Natural killer cell treated with Interleukin-12 subunit alpha and Interleukin-12 subunit beta and Interleukin-15 and Interleukin-18, amount 100 ng/mL, for 72 hours (primary cell): ENCODE results near the gene CACNA1B. TPM values are rescaled to one million over a fixed set of nuclear protein-coding genes. Genes with fewer than 3 reads are reported as not detected.

Experiments used
- ATAC-seq, 2 donors: fragments of 150-1000 bp; cut with Tn5 transposase in 1 of 2; sonication (Bioruptor Pico), chemical (Tn5 transposase) in 1 of 2; 2 replicates each; pipeline ENCODE4 v1.10.0; 2021
- DNase-seq: peaks from one replicate; pipeline ENCODE4 v3.0.0; 2022; ENCODE audit warnings: low spot score
- H3K27ac Mint-ChIP-seq, 2 donors: 1 replicate in 1 of 2; 2 replicates in 1 of 2; pipeline ENCODE4 v1.8.0; 2022; ENCODE audit warnings: mixed read lengths in 2 of 2, mild to moderate bottlenecking in 1 of 2, moderate library complexity in 1 of 2
- H3K27me3 Mint-ChIP-seq, 2 donors: 1 replicate in 1 of 2; 2 replicates in 1 of 2; pipeline ENCODE4 v1.8.0; 2022; ENCODE audit warnings: mixed read lengths in 2 of 2
- H3K36me3 Mint-ChIP-seq: one replicate; pipeline ENCODE4 v1.8.0; 2022; ENCODE audit warnings: mixed read lengths
- H3K4me1 Mint-ChIP-seq, 2 donors: 1 replicate in 1 of 2; 2 replicates in 1 of 2; pipeline ENCODE4 v1.8.0; 2022; ENCODE audit warnings: low read depth in 2 of 2, mixed read lengths in 2 of 2, mild to moderate bottlenecking in 1 of 2
- H3K4me3 Mint-ChIP-seq: one replicate; pipeline ENCODE4 v1.8.0; 2022; ENCODE audit warnings: mixed read lengths
- H3K9me3 Mint-ChIP-seq: 2 replicates; pipeline ENCODE4 v1.8.0; 2022; ENCODE audit warnings: mixed read lengths
- total RNA-seq, 2 donors: library from RNA; stranded (reverse); gene quantifications; one replicate each; pipeline ENCODE4 v1.2.3, GENCODE V29; 2022

CACNA1B gene
- total RNA-seq, 2 donors from 2014 or later: 0.11 to 0.90 TPM

DNA sequence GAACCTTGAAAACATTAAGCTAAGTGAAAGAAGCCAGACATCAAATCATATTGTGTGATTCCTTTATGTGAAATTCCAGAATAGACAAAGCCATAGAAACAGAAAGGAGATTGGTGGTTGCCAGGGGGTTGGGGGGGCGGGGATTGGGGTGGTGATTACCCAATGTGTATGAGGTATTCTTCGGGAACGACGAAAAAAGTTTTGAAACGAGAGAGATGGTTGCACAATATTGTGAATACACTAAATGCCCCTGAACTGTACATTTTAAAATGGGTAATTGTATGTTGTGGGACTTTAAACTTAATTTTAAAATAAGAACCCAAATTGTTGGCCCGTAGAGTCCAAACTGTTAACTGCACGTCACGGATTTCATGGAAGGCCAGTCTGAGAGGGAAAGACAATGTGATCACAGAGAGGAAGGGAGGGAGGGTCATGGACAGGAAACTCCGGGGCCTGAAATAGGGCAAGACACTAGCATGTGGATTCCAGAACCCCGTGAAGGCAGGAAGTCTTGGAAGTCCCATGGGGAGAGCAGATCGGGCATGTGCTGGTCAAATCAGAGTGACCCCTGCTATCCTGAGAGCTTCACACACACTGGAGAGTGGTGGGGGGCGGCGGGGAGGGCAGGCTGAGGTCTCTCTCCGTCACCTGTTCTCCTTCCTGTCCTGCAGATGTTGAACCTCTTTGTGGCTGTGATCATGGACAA, 218.4 kb downstream of the CACNA1B start:
- Mint-ChIP-seq H3K27me3 (peaks cover 2 to 20% of the 10 kb centered on the region in 2 donors), H3K36me3 (no peaks in the 10 kb centered on the region), H3K4me1 (no peaks in the 10 kb centered on the region), H3K27ac (no peak overlapping the region), H3K9me3 (no peaks in the 10 kb centered on the region), H3K4me3 (no peak overlapping the region)
- ATAC-seq (peak in 1 of 2 donors; percentile 4), DNase-seq (no peak)

DNA sequence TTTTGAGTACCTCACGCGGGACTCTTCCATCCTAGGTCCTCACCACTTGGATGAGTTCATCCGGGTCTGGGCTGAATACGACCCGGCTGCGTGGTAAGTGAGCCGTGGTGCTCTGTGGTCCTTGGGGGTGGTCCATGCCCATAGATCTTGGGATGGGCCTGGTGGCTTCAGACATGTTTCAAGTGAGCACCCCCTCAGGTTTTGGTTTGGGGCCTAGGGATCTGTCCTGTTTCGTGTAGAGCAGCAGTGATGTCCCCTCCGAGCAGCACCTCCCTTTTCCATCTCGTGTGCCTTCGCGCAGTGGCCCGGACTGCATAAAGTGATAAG, 218.9 kb downstream of the CACNA1B start:
- Mint-ChIP-seq H3K4me1 (no peaks in the 10 kb centered on the region), H3K27ac (no peak overlapping the region), H3K27me3 (peaks cover 0 to 15% of the 10 kb centered on the region in 2 donors), H3K36me3 (no peaks in the 10 kb centered on the region), H3K9me3 (no peaks in the 10 kb centered on the region), H3K4me3 (no peak overlapping the region)
- ATAC-seq (no peak), DNase-seq (peak; percentile 38)

DNA sequence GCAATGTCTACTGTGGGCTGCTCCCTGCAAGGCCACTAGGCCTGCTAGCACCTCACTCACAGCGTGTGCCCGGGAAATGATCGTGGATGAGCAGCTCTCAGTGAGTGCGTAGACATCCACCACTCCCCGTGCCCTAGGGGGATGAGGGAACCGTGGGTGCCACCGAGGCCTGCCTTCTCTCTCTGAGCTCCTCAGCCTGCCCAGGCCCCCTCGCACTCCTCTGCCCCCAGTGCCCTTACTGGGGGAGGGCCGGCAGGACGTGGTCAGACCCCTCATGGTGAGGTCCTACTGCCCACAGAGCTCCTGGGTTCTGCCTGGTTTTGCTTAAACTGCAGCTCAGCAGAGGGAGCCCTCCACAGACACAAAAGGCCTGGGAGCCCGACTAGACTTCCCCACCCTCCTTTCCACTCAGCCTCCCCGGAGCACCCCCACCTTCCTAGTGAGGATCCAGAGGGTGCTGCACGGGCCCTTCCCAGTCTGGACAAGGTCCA, 220.0 kb downstream of the CACNA1B start:
- ATAC-seq (peak in 1 of 2 donors; percentile 30), DNase-seq (peak; percentile 41)
- Mint-ChIP-seq H3K4me3 (no peak overlapping the region), H3K36me3 (no peaks in the 10 kb centered on the region), H3K9me3 (no peaks in the 10 kb centered on the region), H3K27me3 (peaks cover 0 to 7% of the 10 kb centered on the region in 2 donors), H3K4me1 (no peaks in the 10 kb centered on the region), H3K27ac (no peak overlapping the region)

DNA sequence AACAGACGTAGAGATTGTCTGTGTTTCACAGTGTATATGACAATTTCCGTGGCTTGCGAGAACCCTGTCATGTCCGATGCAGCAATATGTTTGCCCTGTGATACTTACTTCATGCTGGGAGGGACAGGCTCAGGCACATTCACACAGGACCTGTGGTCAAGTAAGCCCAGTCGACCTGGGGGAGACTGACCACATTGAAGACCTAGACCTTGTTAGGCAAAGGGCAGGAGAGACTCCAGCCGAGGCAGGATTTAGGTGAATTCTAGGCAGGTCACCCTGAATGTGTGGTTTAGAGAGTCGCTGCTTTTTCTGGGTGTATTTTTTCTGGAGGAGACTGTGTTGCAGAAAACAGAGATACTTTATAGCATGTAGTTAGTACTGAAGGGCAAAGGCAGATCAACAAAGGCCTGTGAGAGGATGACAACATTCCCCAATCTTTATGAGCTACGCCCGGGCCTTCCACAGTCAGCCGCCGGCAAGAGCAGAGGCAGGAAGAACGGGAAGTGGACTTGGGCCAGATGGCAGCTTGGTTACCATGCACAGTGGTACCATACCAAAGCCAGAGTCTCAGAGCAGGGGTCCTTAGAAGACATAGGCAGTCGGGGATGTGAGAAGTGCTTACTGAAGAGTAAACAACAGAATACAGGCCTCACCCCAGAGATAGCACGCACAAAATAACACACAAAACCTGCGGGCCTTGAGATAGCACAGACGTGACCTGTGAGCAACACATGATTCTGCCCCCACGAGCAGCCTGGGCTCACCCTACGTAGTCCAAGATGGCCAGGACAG, 220.7 kb downstream of the CACNA1B start:
- Mint-ChIP-seq H3K4me3 (no peak overlapping the region), H3K36me3 (no peaks in the 10 kb centered on the region)

DNA sequence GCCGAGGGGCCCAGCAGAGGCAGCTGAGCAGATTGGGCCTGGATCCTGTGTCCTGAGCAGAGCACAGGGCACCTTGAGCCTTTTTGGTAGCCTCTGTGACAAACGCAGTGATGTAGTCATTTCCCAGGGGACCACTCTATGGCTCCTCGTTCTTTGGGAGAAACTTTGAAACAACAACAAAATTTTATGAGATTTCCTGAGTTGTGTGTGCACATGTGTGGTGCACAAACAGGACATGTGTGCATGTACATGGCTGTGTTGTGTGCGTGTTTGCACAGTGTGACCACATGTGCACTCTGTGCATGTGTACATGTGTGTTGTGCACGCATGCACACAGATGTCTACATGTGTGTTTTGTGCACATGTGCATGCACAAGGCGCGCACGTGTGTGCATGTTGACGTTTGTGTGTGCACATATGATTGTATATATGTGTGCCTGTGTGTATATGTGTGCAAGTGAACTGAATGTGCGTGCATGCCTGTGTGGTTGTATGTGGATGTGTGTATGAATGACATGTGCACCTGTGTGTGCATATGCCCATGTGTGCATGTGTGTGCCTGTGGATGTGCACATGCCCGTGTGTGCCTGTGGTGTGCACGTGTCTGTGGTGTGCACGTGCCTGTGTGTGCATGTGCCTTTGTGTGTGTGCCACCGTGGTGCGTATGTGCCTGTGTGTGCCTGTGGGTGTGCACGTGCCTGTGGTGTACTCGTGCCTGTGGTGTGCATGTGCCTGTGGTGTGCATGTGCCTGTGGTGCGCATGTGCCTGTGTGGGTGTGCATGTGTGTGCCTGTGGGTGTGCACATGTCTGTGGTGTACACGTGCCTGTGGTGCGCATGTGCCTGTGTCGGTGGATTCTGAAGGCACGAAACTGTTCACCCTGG, 221.6 kb downstream of the CACNA1B start:
- H3K27ac Mint-ChIP-seq: no peak overlapping the region
- H3K9me3 Mint-ChIP-seq: no peaks in the 10 kb centered on the region
- no peaks in the 10 kb centered on the region for H3K4me1 Mint-ChIP-seq
- H3K27me3 Mint-ChIP-seq: peaks cover 0 to 2% of the 10 kb centered on the region in 2 donors
- no peaks in the 10 kb centered on the region for H3K36me3 Mint-ChIP-seq
- peak; percentile 37 for DNase-seq
- peak in 1 of 2 donors; percentile 29 for ATAC-seq
- no peak overlapping the region for H3K4me3 Mint-ChIP-seq

More for the DNA sequence above, 220.7 kb downstream of the CACNA1B start:
- Mint-ChIP-seq H3K27ac (no peak overlapping the region), H3K27me3 (peaks cover 0 to 7% of the 10 kb centered on the region in 2 donors), H3K4me1 (no peaks in the 10 kb centered on the region), H3K9me3 (no peaks in the 10 kb centered on the region)
- DNase-seq: peak; percentile 35
- ATAC-seq: no peak

DNA sequence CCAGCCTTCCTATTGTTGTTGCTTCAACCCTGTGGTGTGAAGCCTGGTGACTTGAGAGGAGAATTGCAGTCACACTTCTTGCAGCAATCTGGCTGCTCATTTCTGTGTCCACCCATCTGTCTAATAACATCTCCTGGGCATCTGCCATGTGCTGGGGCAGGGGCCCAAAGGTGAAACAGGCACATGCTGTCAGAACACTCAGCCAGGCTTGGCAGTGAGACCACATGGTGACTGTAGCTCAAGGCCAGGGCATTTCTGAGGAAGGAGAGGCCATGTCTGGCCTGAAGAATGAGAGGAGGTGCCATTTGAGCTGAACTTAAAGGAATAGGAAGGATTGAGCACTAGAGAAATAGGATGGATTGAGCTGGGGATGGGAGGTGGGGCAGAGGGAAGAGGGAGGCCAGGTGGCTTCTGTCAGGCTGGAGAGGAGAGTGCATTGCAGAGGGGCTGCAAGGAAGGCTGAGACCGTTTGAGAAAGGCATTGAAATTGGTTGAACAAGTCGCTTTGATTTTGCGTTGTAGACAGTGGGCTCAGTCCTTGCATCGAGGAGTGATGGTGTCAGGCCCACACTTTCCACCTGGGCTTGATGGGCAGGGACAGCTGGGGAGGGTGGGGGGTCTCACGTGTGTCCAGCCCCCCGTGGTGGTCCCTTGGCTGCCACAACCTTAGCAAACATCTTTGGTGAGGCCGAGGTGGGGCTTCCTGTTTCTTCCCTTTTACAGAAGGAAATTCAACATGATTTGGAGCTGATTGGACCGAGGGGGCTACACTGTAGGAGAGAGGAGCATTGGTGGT, 222.4 kb downstream of the CACNA1B start:
- Mint-ChIP-seq H3K9me3 (no peaks in the 10 kb centered on the region), H3K27me3 (no peaks in the 10 kb centered on the region), H3K4me3 (no peak overlapping the region), H3K27ac (no peak overlapping the region), H3K36me3 (no peaks in the 10 kb centered on the region), H3K4me1 (no peaks in the 10 kb centered on the region)
- DNase-seq (peak; percentile 29), ATAC-seq (no peak)

DNA sequence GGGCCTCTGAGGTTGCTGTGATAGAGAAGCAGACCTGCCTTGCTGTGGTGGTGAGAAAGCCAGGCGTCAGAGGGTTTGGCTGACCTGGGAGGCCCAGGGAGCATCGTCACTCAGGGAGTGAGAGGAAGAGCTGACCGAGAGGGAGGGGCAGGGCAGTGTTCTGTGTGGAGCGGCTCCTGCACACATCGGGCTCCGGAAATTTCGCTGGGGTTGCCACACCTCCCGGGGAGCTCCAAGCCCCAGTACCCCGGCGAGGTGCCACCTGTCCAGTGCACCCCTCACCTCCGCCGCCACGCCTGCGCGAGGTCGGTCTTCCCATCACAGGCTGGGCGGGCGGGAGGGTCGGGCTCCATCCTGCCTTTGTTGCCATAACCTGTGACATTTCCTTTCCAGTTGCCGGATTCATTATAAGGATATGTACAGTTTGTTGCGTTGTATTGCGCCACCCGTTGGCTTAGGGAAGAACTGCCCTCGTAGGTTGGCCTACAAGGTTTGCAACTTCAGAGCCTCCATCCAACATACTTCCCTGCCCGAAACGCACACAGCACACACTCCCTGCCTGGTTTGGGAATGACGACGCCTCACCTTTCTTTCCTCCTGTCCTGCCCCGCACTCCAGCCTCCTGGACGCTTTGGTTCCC, 223.2 kb downstream of the CACNA1B start:
- peak; percentile 49 for DNase-seq
- Mint-ChIP-seq H3K36me3 (no peaks in the 10 kb centered on the region), H3K9me3 (no peaks in the 10 kb centered on the region), H3K4me3 (no peak overlapping the region), H3K27me3 (no peaks in the 10 kb centered on the region), H3K27ac (no peak overlapping the region), H3K4me1 (no peaks in the 10 kb centered on the region)
- ATAC-seq: no peak

DNA sequence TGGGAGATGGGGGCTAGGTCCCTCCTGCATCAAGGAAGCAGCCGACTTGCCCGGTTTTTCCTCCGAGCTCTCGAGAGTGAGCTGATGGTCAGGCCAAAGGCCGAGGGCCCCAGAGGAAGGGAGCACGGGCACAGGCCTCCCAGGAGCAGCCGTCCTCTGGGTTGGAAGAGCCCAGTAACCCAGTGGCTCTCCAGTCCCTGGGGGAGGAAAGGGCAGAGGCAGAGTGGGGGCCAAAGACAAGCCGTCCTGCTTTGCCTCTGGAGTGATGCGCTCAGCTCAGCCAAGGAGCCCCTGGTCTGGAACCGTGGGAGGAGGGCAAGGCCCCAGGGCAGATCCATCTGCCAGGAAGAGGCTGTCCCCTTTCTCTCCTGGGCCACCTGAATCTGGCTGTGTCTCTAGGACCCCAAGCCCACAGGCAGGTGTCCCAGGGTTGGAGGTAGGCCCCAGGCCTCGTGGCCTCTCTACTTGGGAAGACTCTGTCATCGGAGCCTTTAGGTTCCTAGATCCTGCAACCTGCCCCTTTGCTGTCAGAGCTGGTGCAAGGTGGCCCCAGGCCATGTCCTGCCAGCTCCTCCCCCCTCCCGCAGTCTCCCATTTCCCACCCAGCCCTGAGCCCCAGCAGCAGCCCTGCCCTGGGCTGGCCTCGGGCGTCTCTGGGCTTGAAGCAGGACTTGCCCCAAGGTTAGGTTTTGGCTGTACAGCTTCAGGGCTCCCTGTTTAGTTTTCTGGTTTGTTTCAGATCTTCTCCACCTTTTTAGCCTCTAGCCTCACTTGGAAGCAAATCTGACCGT, 224.1 kb downstream of the CACNA1B start:
- no peaks in the 10 kb centered on the region for H3K4me1 Mint-ChIP-seq
- H3K9me3 Mint-ChIP-seq: no peaks in the 10 kb centered on the region
- no peaks in the 10 kb centered on the region for H3K36me3 Mint-ChIP-seq
- H3K27me3 Mint-ChIP-seq: peaks cover under 1 to 2% of the 10 kb centered on the region in 2 donors
- DNase-seq (peak; percentile 50), ATAC-seq (no peak)
- H3K27ac Mint-ChIP-seq: no peak overlapping the region
- no peak overlapping the region for H3K4me3 Mint-ChIP-seq

DNA sequence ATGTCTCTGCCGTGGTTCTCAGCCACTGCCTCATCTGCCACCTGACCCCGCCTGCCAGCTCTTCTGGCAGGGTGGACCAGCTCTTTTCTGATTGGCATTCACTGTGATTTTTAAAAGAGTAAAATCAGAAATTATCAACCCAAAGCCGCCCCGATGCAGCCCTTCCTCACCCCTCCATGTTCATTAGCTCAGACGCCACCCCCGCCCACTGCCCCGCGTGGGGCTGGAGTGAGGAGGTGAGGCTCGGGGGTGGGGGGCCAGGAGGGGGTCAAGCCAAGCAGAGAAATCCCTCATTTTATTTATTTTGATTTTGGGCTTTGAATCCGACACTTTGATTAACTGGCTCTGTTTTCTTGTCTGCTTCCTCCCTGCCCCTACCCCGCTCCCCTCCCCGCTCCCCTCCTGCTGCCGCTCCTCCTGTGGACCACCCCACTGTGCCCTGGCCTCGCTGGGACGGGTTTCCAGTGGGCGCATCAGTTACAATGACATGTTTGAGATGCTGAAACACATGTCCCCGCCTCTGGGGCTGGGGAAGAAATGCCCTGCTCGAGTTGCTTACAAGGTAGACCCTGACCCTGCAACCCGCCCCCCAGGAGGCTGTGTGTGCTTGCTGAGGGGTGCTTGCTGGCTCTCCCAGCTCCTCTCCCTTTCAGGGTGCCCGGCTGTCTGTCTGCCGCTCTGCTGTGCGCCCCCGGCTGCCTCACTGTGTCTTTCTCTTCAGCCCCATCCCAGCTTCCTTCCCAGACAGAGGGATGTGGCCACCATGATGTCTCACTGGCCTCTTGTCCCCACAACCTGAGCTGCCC, 224.9 kb downstream of the CACNA1B start:
- H3K9me3 Mint-ChIP-seq: no peaks in the 10 kb centered on the region
- H3K36me3 Mint-ChIP-seq: no peaks in the 10 kb centered on the region
- peak; percentile 29 for DNase-seq
- ATAC-seq: no peak
- no peaks in the 10 kb centered on the region for H3K4me1 Mint-ChIP-seq
- peaks cover 5 to 10% of the 10 kb centered on the region in 2 donors for H3K27me3 Mint-ChIP-seq
- H3K4me3 Mint-ChIP-seq: no peak overlapping the region
- H3K27ac Mint-ChIP-seq: no peak overlapping the region

DNA sequence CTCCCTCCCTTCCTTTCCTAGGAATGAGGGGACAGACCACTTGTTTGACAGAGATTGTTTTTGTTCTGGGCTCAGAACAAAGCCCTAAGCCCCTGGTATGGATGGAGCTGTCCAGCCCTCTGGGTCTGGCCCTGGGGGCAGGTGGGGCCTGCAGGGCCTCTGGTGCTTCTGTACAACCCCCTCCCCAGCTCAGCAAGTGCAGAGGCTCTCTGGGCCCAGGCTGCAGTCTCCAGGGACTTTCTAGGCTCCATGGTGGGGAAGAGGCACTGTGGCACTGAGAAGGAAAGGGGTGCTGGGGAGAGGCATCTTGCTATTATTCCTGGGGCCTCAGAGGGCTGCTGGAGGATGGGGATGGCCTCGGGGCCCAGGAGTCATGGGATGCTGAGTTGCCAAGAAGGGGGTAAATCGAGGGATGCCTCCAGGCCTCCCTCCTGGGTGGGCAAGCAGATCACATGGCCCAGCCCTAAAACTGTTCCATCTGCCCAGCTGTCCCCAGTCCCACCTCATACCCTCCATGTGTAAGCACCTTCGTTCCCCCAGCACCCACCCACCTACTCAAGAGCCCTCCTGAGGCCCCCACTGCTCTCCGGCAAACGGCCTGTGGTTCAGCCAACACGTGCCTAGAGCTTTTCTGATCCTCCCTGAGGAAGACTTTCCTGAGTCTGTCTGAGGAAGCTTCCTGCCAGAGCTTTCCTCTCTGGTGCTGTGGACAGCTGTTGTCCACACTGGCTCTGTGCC, 225.7 kb downstream of the CACNA1B start:
- no peaks in the 10 kb centered on the region for H3K9me3 Mint-ChIP-seq
- no peak overlapping the region for H3K27ac Mint-ChIP-seq
- ATAC-seq (no peak), DNase-seq (peak; percentile 63)
- H3K36me3 Mint-ChIP-seq: no peaks in the 10 kb centered on the region
- H3K4me1 Mint-ChIP-seq: no peaks in the 10 kb centered on the region
- no peak overlapping the region for H3K4me3 Mint-ChIP-seq
- H3K27me3 Mint-ChIP-seq: peaks cover 5 to 12% of the 10 kb centered on the region in 2 donors

DNA sequence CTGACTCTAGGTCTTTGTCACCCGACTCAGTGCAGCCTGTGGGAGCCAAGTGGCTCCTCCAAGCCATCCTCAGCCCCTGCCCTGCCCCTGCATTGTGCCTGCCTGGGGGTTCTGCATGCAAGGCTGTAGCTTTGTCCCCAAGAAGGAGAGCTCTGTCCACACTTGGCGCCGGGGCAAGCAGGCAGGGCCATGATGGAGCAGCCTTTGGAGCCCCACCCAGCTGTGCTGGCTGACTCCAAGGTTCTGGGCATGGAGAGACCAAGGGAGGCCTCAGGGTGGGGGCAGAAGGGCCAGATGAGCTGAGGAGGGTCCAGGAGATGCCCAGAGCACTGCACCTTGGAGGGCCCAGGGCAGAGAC, 226.2 kb downstream of the CACNA1B start:
- Mint-ChIP-seq H3K4me3 (no peak overlapping the region), H3K27me3 (peaks cover 5 to 12% of the 10 kb centered on the region in 2 donors), H3K4me1 (no peaks in the 10 kb centered on the region), H3K9me3 (no peaks in the 10 kb centered on the region), H3K36me3 (no peaks in the 10 kb centered on the region), H3K27ac (no peak overlapping the region)
- peak; percentile 53 for DNase-seq
- no peak for ATAC-seq
